ENCODE data around the gene PKM.
"Not testable (repeated sequence)": the region's sequence is repeated elsewhere in the genome, so short reads cannot be mapped to it uniquely, and the experiment has no call there.

PKM gene

GRCh38 chr15:72179950-72180581, 50.9 kb downstream of the PKM start:
- in situ Hi-C loops (cut with MboI; ENCODE audit: low sequenced_read_pairs): no loop called here

GRCh38 chr15:72178976-72179585, 51.9 kb downstream of the PKM start:
- in situ Hi-C loops (cut with MboI; ENCODE audit: low sequenced_read_pairs): no loop called here

GRCh38 chr15:72176743-72177142, 54.2 kb downstream of the PKM start:
- in situ Hi-C loops (cut with MboI; ENCODE audit: low sequenced_read_pairs): no loop called here

- in situ Hi-C loops (cut with MboI; ENCODE audit: low sequenced_read_pairs): no loop called here
These were observed 54.8 kb downstream of the PKM start for GRCh38 chr15:72176159-72176558.

GRCh38 chr15:72175186-72176044, 55.6 kb downstream of the PKM start:
- in situ Hi-C loops (cut with MboI; ENCODE audit: low sequenced_read_pairs): no loop called here

GRCh38 chr15:72174551-72175165, 56.3 kb downstream of the PKM start:
- in situ Hi-C loops (cut with MboI; ENCODE audit: low sequenced_read_pairs): no loop called here

GRCh38 chr15:72173864-72174550, 57.0 kb downstream of the PKM start:
- in situ Hi-C loops (cut with MboI; ENCODE audit: low sequenced_read_pairs): no loop called here

- in situ Hi-C loops (cut with MboI; ENCODE audit: low sequenced_read_pairs): no loop called here
These were observed 57.6 kb downstream of the PKM start for GRCh38 chr15:72173401-72173800.

GRCh38 chr15:72172796-72173195, 58.2 kb downstream of the PKM start:
- in situ Hi-C loops (cut with MboI; ENCODE audit: low sequenced_read_pairs): no loop called here

GRCh38 chr15:72171978-72172377, 59.0 kb downstream of the PKM start:
- in situ Hi-C loops (cut with MboI; ENCODE audit: low sequenced_read_pairs): not testable (repeated sequence)

GRCh38 chr15:72170691-72171090, 60.3 kb downstream of the PKM start:
- in situ Hi-C loops (cut with MboI; ENCODE audit: low sequenced_read_pairs): no loop called here

- in situ Hi-C loops (cut with MboI; ENCODE audit: low sequenced_read_pairs): no loop called here
These were observed 60.9 kb downstream of the PKM start for GRCh38 chr15:72169921-72170611.

GRCh38 chr15:72169236-72169920, 61.6 kb downstream of the PKM start:
- in situ Hi-C loops (cut with MboI; ENCODE audit: low sequenced_read_pairs): no loop called here

- in situ Hi-C loops (cut with MboI; ENCODE audit: low sequenced_read_pairs): no loop called here
These were observed 62.2 kb downstream of the PKM start for GRCh38 chr15:72168808-72169190.

GRCh38 chr15:72168131-72168807, 62.7 kb downstream of the PKM start:
- in situ Hi-C loops (cut with MboI; ENCODE audit: low sequenced_read_pairs): no loop called here

- in situ Hi-C loops (cut with MboI; ENCODE audit: low sequenced_read_pairs): no loop called here
These were observed 63.5 kb downstream of the PKM start for GRCh38 chr15:72167445-72167844.

- in situ Hi-C loops (cut with MboI; ENCODE audit: low sequenced_read_pairs): no loop called here
These were observed 64.1 kb downstream of the PKM start for GRCh38 chr15:72166716-72167417.

GRCh38 chr15:72163719-72164118, 67.3 kb downstream of the PKM start:
- in situ Hi-C loops (cut with MboI; ENCODE audit: low sequenced_read_pairs): no loop called here

- in situ Hi-C loops (cut with MboI; ENCODE audit: low sequenced_read_pairs): no loop called here
These were observed 68.4 kb downstream of the PKM start for GRCh38 chr15:72162569-72162968.
